Activated naive CD4-positive, alpha-beta T cell treated with anti-CD3 and anti-CD28 coated beads for 36 hours (primary cell): ENCODE measurements around the gene EDAR. TPM values are rescaled to one million over a fixed set of nuclear protein-coding genes. Genes with fewer than 3 reads are reported as not detected.

Experiments used
- CTCF ChIA-PET: fragments of 350-600 bp; sonication (Branson Sonifier 250); formaldehyde crosslinking; loops from one replicate; lab custom pipeline; 2021; ENCODE audit warnings: antibody characterized with exemption; lab: Charles Lee
- DNase-seq: peaks from one replicate; pipeline ENCODE4 v3.0.0-alpha.2; 2020
- H3K27ac Mint-ChIP-seq: one replicate; pipeline ENCODE4 v1.8.0; 2021; ENCODE audit warnings: mild to moderate bottlenecking, mixed read lengths
- H3K27me3 Mint-ChIP-seq: one replicate; pipeline ENCODE4 v1.8.0; 2021; ENCODE audit warnings: low read depth, mixed read lengths
- H3K36me3 Mint-ChIP-seq: one replicate; pipeline ENCODE4 v1.8.0; 2021; ENCODE audit warnings: low read depth, mixed read lengths
- H3K4me1 Mint-ChIP-seq: one replicate; pipeline ENCODE4 v1.8.0; 2021; ENCODE audit warnings: low read depth, mixed read lengths
- H3K4me3 Mint-ChIP-seq: one replicate; pipeline ENCODE4 v1.8.0; 2021; ENCODE audit warnings: mild to moderate bottlenecking, moderate library complexity, mixed read lengths
- H3K9me3 Mint-ChIP-seq: one replicate; pipeline ENCODE4 v1.8.0; 2021; ENCODE audit warnings: mixed read lengths
- intact Hi-C: fragments of 100-400 bp; cut with micrococcal nuclease; formaldehyde crosslinking; loops from one replicate; pipeline ENCODE4 v1.15.1; 2023
- total RNA-seq, 2 experiments: library from RNA; stranded (reverse); gene quantifications; one replicate each; pipeline ENCODE4 v1.2.3, GENCODE V29; 2021

The EDAR gene
- total RNA-seq, 2 experiments from 2014 or later = 1.1 to 1.3 TPM

- intact Hi-C loops = no loop called here
- DNase-seq = no peak
- no peaks in the 10 kb centered on the region for H3K27me3 Mint-ChIP-seq
- CTCF ChIA-PET = no interaction called here
- H3K27ac Mint-ChIP-seq = no peak overlapping the region
- no peak overlapping the region for H3K4me3 Mint-ChIP-seq
- H3K9me3 Mint-ChIP-seq = no peaks in the 10 kb centered on the region
- H3K4me1 Mint-ChIP-seq = no peaks in the 10 kb centered on the region
- peaks cover 2% of the 10 kb centered on the region for H3K36me3 Mint-ChIP-seq
Measured at GRCh38 chr2:108919571-108920373, 69.2 kb downstream of the EDAR start.

GRCh38 chr2:108918941-108919341 is 70.1 kb downstream of the EDAR start:
- CTCF ChIA-PET = no interaction called here
- Mint-ChIP-seq H3K4me3 (no peak overlapping the region), H3K27ac (no peak overlapping the region)

GRCh38 chr2:108918156-108918874 is 70.7 kb downstream of the EDAR start:
- intact Hi-C loops = no loop called here
- Mint-ChIP-seq H3K4me3 (no peak overlapping the region), H3K27me3 (no peaks in the 10 kb centered on the region), H3K36me3 (peaks cover 2% of the 10 kb centered on the region), H3K9me3 (no peaks in the 10 kb centered on the region), H3K27ac (no peak overlapping the region), H3K4me1 (peaks cover 2% of the 10 kb centered on the region)
- CTCF ChIA-PET = no interaction called here
- no peak for DNase-seq

More at GRCh38 chr2:108918941-108919341, 70.1 kb downstream of the EDAR start:
- no peak for DNase-seq
- intact Hi-C loops = no loop called here
- H3K36me3 Mint-ChIP-seq = peaks cover 2% of the 10 kb centered on the region
- no peaks in the 10 kb centered on the region for H3K9me3 Mint-ChIP-seq
- H3K4me1 Mint-ChIP-seq = peaks cover 2% of the 10 kb centered on the region
- no peaks in the 10 kb centered on the region for H3K27me3 Mint-ChIP-seq

GRCh38 chr2:108917526-108917925 is 71.5 kb downstream of the EDAR start:
- H3K36me3 Mint-ChIP-seq = peaks cover under 1% of the 10 kb centered on the region
- intact Hi-C loops = no loop called here
- H3K27ac Mint-ChIP-seq = no peak overlapping the region
- CTCF ChIA-PET = interaction anchor here (2.0 kb wide), 1 partner anchor 10 kb away, joined by 8 read pairs; no protein-coding TSS in a partner anchor
- no peaks in the 10 kb centered on the region for H3K9me3 Mint-ChIP-seq
- no peak for DNase-seq
- peaks cover 2% of the 10 kb centered on the region for H3K4me1 Mint-ChIP-seq
- no peaks in the 10 kb centered on the region for H3K27me3 Mint-ChIP-seq
- H3K4me3 Mint-ChIP-seq = no peak overlapping the region

GRCh38 chr2:108916796-108917421 is 72.1 kb downstream of the EDAR start:
- no peak overlapping the region for H3K27ac Mint-ChIP-seq
- DNase-seq = no peak
- H3K36me3 Mint-ChIP-seq = no peaks in the 10 kb centered on the region
- no peaks in the 10 kb centered on the region for H3K27me3 Mint-ChIP-seq
- H3K9me3 Mint-ChIP-seq = no peaks in the 10 kb centered on the region
- CTCF ChIA-PET = interaction anchor here (0.6 to 2.0 kb wide), 5 partner anchors 11 to 281 kb away, joined by 3 to 8 read pairs (median 4); no protein-coding TSS in a partner anchor
- intact Hi-C loops = no loop called here
- H3K4me3 Mint-ChIP-seq = no peak overlapping the region
- peaks cover 2% of the 10 kb centered on the region for H3K4me1 Mint-ChIP-seq

- CTCF ChIA-PET = interaction anchor here (0.6 to 2.0 kb wide), 7 partner anchors 12 to 280 kb away, joined by 3 to 8 read pairs (median 4); no protein-coding TSS in a partner anchor
- Mint-ChIP-seq H3K27ac (no peak overlapping the region), H3K27me3 (no peaks in the 10 kb centered on the region), H3K36me3 (no peaks in the 10 kb centered on the region), H3K9me3 (no peaks in the 10 kb centered on the region), H3K4me3 (no peak overlapping the region), H3K4me1 (peaks cover 2% of the 10 kb centered on the region)
- intact Hi-C loops = no loop called here
- DNase-seq = no peak
Measured at GRCh38 chr2:108916122-108916795, 72.8 kb downstream of the EDAR start.

GRCh38 chr2:108912629-108912902 is 76.5 kb downstream of the EDAR start:
- no peaks in the 10 kb centered on the region for H3K9me3 Mint-ChIP-seq
- no peak for DNase-seq
- CTCF ChIA-PET = no interaction called here
- no peaks in the 10 kb centered on the region for H3K27me3 Mint-ChIP-seq
- H3K4me3 Mint-ChIP-seq = no peak overlapping the region
- peaks cover 2% of the 10 kb centered on the region for H3K4me1 Mint-ChIP-seq
- peaks cover under 1% of the 10 kb centered on the region for H3K36me3 Mint-ChIP-seq
- intact Hi-C loops = no loop called here
- no peak overlapping the region for H3K27ac Mint-ChIP-seq

GRCh38 chr2:108911807-108912628 is 77.0 kb downstream of the EDAR start:
- no peak for DNase-seq
- no peaks in the 10 kb centered on the region for H3K27me3 Mint-ChIP-seq
- no peak overlapping the region for H3K4me3 Mint-ChIP-seq
- peaks cover 2% of the 10 kb centered on the region for H3K4me1 Mint-ChIP-seq
- no peak overlapping the region for H3K27ac Mint-ChIP-seq
- H3K36me3 Mint-ChIP-seq = peaks cover 2% of the 10 kb centered on the region
- H3K9me3 Mint-ChIP-seq = no peaks in the 10 kb centered on the region
- intact Hi-C loops = no loop called here
- CTCF ChIA-PET = no interaction called here

- no peaks in the 10 kb centered on the region for H3K9me3 Mint-ChIP-seq
- peaks cover 2% of the 10 kb centered on the region for H3K4me1 Mint-ChIP-seq
- H3K27ac Mint-ChIP-seq = no peak overlapping the region
- H3K4me3 Mint-ChIP-seq = no peak overlapping the region
- peaks cover 2% of the 10 kb centered on the region for H3K36me3 Mint-ChIP-seq
- intact Hi-C loops = no loop called here
- no peaks in the 10 kb centered on the region for H3K27me3 Mint-ChIP-seq
- DNase-seq = no peak
- CTCF ChIA-PET = no interaction called here
Measured at GRCh38 chr2:108911401-108911800, 77.6 kb downstream of the EDAR start.

- Mint-ChIP-seq H3K27ac (no peak overlapping the region), H3K36me3 (peaks cover 2% of the 10 kb centered on the region), H3K9me3 (no peaks in the 10 kb centered on the region), H3K4me3 (no peak overlapping the region), H3K4me1 (peaks cover 2% of the 10 kb centered on the region), H3K27me3 (no peaks in the 10 kb centered on the region)
- no peak for DNase-seq
- intact Hi-C loops = no loop called here
- CTCF ChIA-PET = no interaction called here
Measured at GRCh38 chr2:108910541-108911396, 78.3 kb downstream of the EDAR start.

GRCh38 chr2:108910011-108910431 is 79.0 kb downstream of the EDAR start:
- H3K27ac Mint-ChIP-seq = no peak overlapping the region
- peaks cover 2% of the 10 kb centered on the region for H3K4me1 Mint-ChIP-seq
- H3K4me3 Mint-ChIP-seq = no peak overlapping the region
- H3K27me3 Mint-ChIP-seq = no peaks in the 10 kb centered on the region
- intact Hi-C loops = no loop called here
- H3K36me3 Mint-ChIP-seq = peaks cover 5% of the 10 kb centered on the region
- CTCF ChIA-PET = no interaction called here
- DNase-seq = no peak
- no peaks in the 10 kb centered on the region for H3K9me3 Mint-ChIP-seq
